Measurements from ENCODE around the gene IFNGR1. TPM values are rescaled to one million over a fixed set of nuclear protein-coding genes. Genes with fewer than 3 reads are reported as not detected.

Gene IFNGR1
- total RNA-seq, 1 donor from 2014 or later, result 22.5 TPM

GRCh38 chr6:137236581-137237355, 17.6 kb upstream of the IFNGR1 start:
- intact Hi-C loops (cut with micrococcal nuclease), result no loop called here

- intact Hi-C loops (cut with micrococcal nuclease), result no loop called here
Measured at GRCh38 chr6:137235686-137236085, 16.5 kb upstream of the IFNGR1 start.

GRCh38 chr6:137233911-137234863, 15.0 kb upstream of the IFNGR1 start:
- intact Hi-C loops (cut with micrococcal nuclease), result loop anchor here (1.0 to 5.0 kb wide), 3 partner anchors 15 to 77 kb away; partner anchors contain the start of gene IFNGR1

GRCh38 chr6:137231895-137232294, 12.7 kb upstream of the IFNGR1 start:
- intact Hi-C loops (cut with micrococcal nuclease), result loop anchor here (5.0 kb wide), 2 partner anchors 35 to 75 kb away; no protein-coding TSS in a partner anchor

GRCh38 chr6:137230956-137231555, 11.9 kb upstream of the IFNGR1 start:
- intact Hi-C loops (cut with micrococcal nuclease), result loop anchor here (5.0 kb wide), 2 partner anchors 34 to 74 kb away; no protein-coding TSS in a partner anchor

GRCh38 chr6:137230547-137230946, 11.4 kb upstream of the IFNGR1 start:
- intact Hi-C loops (cut with micrococcal nuclease), result loop anchor here (5.0 kb wide), 2 partner anchors 33 to 73 kb away; no protein-coding TSS in a partner anchor

- intact Hi-C loops (cut with micrococcal nuclease), result no loop called here
Measured at GRCh38 chr6:137229075-137229759, 10.0 kb upstream of the IFNGR1 start.

- intact Hi-C loops (cut with micrococcal nuclease), result no loop called here
Measured at GRCh38 chr6:137227871-137228302, 8.7 kb upstream of the IFNGR1 start.

- intact Hi-C loops (cut with micrococcal nuclease), result no loop called here
Measured at GRCh38 chr6:137226697-137227096, 7.5 kb upstream of the IFNGR1 start.

- intact Hi-C loops (cut with micrococcal nuclease), result no loop called here
Measured at GRCh38 chr6:137224799-137225198, 5.6 kb upstream of the IFNGR1 start.

GRCh38 chr6:137223370-137224131, 4.4 kb upstream of the IFNGR1 start:
- intact Hi-C loops (cut with micrococcal nuclease), result no loop called here

- intact Hi-C loops (cut with micrococcal nuclease), result no loop called here
Measured at GRCh38 chr6:137222381-137222780, 3.2 kb upstream of the IFNGR1 start.

- intact Hi-C loops (cut with micrococcal nuclease), result loop anchor here (1.0 to 10.0 kb wide), 6 partner anchors 15 to 427 kb away; partner anchors contain the start of genes MAP3K5 and PEX7
Measured at GRCh38 chr6:137219664-137220252, 573 bp upstream of the IFNGR1 start.

- intact Hi-C loops (cut with micrococcal nuclease), result loop anchor here (2.0 to 10.0 kb wide), 3 partner anchors 61 to 394 kb away; partner anchors contain the start of gene PEX7
Measured at GRCh38 chr6:137218473-137218916, 690 bp downstream of the IFNGR1 start.

GRCh38 chr6:137217801-137218472, 1.2 kb downstream of the IFNGR1 start:
- intact Hi-C loops (cut with micrococcal nuclease), result loop anchor here (2.0 to 10.0 kb wide), 3 partner anchors 61 to 393 kb away; partner anchors contain the start of gene PEX7

GRCh38 chr6:137216875-137217553, 2.2 kb downstream of the IFNGR1 start:
- intact Hi-C loops (cut with micrococcal nuclease), result loop anchor here (5.0 to 10.0 kb wide), 2 partner anchors 60 to 392 kb away; partner anchors contain the start of gene PEX7

GRCh38 chr6:137216106-137216505, 3.1 kb downstream of the IFNGR1 start:
- intact Hi-C loops (cut with micrococcal nuclease), result loop anchor here (5.0 to 10.0 kb wide), 2 partner anchors 59 to 391 kb away; partner anchors contain the start of gene PEX7

GRCh38 chr6:137215630-137216029, 3.6 kb downstream of the IFNGR1 start:
- intact Hi-C loops (cut with micrococcal nuclease), result loop anchor here (5.0 to 10.0 kb wide), 2 partner anchors 58 to 391 kb away; partner anchors contain the start of gene PEX7
